Lower lobe of right lung (tissue), 2 donors: Measurements from ENCODE around the gene RAD51B. TPM values are rescaled to one million over a fixed set of nuclear protein-coding genes. Genes with fewer than 3 reads are reported as not detected.

ENCODE experiments used
- ATAC-seq, 2 donors: fragments of 200-7000 bp; cut with Tn5 transposase; one replicate each; pipeline ENCODE4 v1.9.1; 2020 to 2022; ENCODE audit warnings: mild to moderate bottlenecking in 2 of 2, moderate library complexity in 2 of 2
- DNase-seq: peaks from one replicate; pipeline ENCODE4 v3.0.0-alpha.2; 2020
- H3K27ac ChIP-seq: fragments of 200-600 bp; one replicate; pipeline ENCODE4 v1.8.0; 2022
- H3K27me3 ChIP-seq: fragments of 200-600 bp; one replicate; pipeline ENCODE4 v1.8.0; 2022; ENCODE audit warnings: low read depth
- H3K36me3 ChIP-seq: fragments of 200-600 bp; one replicate; pipeline ENCODE4 v1.8.0; 2022; ENCODE audit warnings: mild to moderate bottlenecking
- H3K4me1 ChIP-seq: fragments of 200-600 bp; one replicate; pipeline ENCODE4 v1.8.0; 2022
- H3K4me3 ChIP-seq: fragments of 200-600 bp; one replicate; pipeline ENCODE4 v1.8.0; 2022; ENCODE audit warnings: mild to moderate bottlenecking
- H3K9me3 ChIP-seq: fragments of 200-600 bp; one replicate; pipeline ENCODE4 v1.8.0; 2022
- intact Hi-C: fragments of 100-400 bp; cut with DNase I; formaldehyde crosslinking; loops from one replicate; pipeline ENCODE4 v1.11.0; 2022
- total RNA-seq: library from RNA; stranded (reverse); fragmentation: NEBNext Ultra II Directional; extraction: Animal tissue kit (Norgen Biotek cat#: 25700); gene quantifications from one replicate; pipeline ENCODE4 v1.2.1, GENCODE V29; 2021
- TF ChIP-seq, protein P1 (sequence below): fragments of 200-600 bp; IDR thresholded peaks from one replicate; pipeline ENCODE4 v1.8.0; 2022; ENCODE audit warnings: antibody characterized with exemption, mild to moderate bottlenecking
- donor health status: DM: no; HTN: yes; CAD: no; lungs with severe emphysema.

RAD51B gene
- total RNA-seq, 1 donor from 2014 or later: 22.2 TPM

DNA sequence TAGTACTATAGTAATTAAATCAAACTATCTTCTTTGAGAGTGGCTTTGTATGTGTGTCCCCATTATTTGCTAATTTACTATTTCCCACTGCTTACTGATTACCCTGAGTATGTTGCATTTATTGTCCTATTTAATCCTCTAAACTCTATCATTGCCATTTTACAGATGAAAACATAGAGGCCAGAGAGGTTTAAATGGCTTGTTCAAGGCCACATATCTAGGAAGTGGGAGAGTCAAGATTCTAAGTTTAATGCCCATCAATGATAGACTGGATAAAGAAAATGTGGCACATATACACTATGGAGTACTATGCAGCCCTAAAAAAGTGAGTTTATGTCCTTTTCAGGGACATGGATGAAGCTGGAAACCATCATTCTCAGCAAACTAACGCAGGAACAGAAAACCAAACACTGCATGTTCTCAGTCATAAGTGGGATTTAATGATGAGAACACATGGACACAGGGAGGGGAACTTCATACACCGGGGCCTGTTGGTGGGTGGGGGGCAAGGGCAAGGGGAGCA is 553.6 kb downstream of the RAD51B start:
- ATAC-seq (no peak), DNase-seq (no peak)
- no peak overlapping the region for H3K27ac ChIP-seq
- H3K9me3 ChIP-seq: no peaks in the 10 kb centered on the region
- no peaks in the 10 kb centered on the region for H3K36me3 ChIP-seq
- no peak overlapping the region for H3K4me3 ChIP-seq
- no peaks in the 10 kb centered on the region for H3K27me3 ChIP-seq
- H3K4me1 ChIP-seq: peaks cover 42% of the 10 kb centered on the region
- TF ChIP-seq, protein P1, sequence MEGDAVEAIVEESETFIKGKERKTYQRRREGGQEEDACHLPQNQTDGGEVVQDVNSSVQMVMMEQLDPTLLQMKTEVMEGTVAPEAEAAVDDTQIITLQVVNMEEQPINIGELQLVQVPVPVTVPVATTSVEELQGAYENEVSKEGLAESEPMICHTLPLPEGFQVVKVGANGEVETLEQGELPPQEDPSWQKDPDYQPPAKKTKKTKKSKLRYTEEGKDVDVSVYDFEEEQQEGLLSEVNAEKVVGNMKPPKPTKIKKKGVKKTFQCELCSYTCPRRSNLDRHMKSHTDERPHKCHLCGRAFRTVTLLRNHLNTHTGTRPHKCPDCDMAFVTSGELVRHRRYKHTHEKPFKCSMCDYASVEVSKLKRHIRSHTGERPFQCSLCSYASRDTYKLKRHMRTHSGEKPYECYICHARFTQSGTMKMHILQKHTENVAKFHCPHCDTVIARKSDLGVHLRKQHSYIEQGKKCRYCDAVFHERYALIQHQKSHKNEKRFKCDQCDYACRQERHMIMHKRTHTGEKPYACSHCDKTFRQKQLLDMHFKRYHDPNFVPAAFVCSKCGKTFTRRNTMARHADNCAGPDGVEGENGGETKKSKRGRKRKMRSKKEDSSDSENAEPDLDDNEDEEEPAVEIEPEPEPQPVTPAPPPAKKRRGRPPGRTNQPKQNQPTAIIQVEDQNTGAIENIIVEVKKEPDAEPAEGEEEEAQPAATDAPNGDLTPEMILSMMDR: no peak
- intact Hi-C loops: no loop called here

DNA sequence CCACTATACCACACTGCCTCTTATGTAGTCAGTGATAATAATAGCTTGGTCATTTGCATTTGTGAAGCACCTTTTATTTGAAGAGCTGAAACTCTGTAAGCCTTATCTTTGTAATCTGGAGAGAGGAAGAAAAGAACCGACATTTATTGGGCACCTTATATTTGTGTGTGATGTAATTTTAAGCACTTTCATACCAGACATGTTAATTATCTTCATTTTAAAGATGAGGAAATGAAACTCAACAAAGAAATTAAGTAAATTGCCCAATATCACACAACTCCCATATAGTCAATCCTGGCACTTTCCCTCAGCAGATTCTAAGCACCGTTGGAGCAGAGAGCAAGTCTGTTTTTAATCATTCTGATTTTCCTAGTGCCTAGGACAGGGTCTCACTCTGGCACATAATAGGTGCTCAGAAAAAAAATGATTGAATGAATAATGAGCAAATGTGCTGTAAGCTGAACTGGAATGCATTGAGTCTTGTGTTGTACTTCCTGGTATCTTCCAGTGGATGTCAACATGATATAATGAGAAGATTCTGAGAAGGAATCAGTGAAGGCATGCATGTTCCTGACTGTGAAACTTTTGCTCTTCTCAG is 554.4 kb downstream of the RAD51B start:
- no peaks in the 10 kb centered on the region for H3K9me3 ChIP-seq
- intact Hi-C loops: no loop called here
- peaks cover 49% of the 10 kb centered on the region for H3K4me1 ChIP-seq
- H3K27ac ChIP-seq: no peak overlapping the region
- H3K4me3 ChIP-seq: no peak overlapping the region
- TF ChIP-seq, protein P1: no peak
- DNase-seq (no peak), ATAC-seq (no peak)
- H3K36me3 ChIP-seq: no peaks in the 10 kb centered on the region
- no peaks in the 10 kb centered on the region for H3K27me3 ChIP-seq

DNA sequence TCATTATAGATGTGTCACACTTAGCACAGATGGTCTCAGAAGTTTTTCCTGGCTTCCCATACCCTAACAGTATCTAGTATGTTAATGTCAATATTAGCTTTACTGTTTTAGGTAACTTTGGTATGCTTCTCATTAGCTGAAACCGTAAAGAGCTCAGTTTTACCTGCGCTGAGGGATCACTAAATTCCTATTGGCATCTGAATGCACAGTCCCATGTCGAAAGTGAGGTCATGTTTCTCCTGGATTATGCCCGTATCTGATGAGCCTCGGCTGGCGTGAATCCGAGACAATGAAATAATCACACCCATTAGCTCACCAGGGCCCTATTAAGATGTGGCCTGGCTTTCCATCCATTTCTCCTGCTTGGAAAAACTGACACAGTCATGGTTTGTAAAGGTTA is 555.1 kb downstream of the RAD51B start:
- no peak overlapping the region for H3K27ac ChIP-seq
- TF ChIP-seq, protein P1: no peak
- no peaks in the 10 kb centered on the region for H3K9me3 ChIP-seq
- H3K4me3 ChIP-seq: no peak overlapping the region
- no peaks in the 10 kb centered on the region for H3K36me3 ChIP-seq
- no peak for ATAC-seq
- intact Hi-C loops: no loop called here
- H3K27me3 ChIP-seq: no peaks in the 10 kb centered on the region
- DNase-seq: no peak
- H3K4me1 ChIP-seq: peaks cover 49% of the 10 kb centered on the region

DNA sequence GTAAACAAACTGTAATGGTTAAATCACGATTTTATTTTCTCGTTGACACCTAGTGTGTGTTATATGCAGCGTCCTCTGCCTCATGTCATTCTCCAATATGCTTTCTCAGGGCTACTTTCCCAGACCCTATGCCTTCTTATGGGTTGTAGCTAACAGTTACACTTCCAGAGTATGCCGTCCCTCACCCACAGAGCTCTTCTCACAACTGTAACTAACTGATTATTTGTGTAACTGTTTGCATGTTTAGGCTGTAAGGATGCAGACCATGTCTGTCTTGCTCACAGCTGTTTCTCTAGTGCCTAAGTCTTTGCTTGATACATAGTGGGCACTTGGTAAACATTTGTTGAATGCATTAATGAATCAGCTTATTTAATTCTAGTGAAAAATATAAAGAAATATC is 555.8 kb downstream of the RAD51B start:
- intact Hi-C loops: no loop called here
- Histone ChIP-seq H3K9me3 (no peaks in the 10 kb centered on the region), H3K36me3 (no peaks in the 10 kb centered on the region), H3K27me3 (no peaks in the 10 kb centered on the region), H3K4me3 (no peak overlapping the region), H3K4me1 (peaks cover 50% of the 10 kb centered on the region), H3K27ac (no peak overlapping the region)
- DNase-seq (no peak), ATAC-seq (no peak)
- TF ChIP-seq, protein P1: no peak

DNA sequence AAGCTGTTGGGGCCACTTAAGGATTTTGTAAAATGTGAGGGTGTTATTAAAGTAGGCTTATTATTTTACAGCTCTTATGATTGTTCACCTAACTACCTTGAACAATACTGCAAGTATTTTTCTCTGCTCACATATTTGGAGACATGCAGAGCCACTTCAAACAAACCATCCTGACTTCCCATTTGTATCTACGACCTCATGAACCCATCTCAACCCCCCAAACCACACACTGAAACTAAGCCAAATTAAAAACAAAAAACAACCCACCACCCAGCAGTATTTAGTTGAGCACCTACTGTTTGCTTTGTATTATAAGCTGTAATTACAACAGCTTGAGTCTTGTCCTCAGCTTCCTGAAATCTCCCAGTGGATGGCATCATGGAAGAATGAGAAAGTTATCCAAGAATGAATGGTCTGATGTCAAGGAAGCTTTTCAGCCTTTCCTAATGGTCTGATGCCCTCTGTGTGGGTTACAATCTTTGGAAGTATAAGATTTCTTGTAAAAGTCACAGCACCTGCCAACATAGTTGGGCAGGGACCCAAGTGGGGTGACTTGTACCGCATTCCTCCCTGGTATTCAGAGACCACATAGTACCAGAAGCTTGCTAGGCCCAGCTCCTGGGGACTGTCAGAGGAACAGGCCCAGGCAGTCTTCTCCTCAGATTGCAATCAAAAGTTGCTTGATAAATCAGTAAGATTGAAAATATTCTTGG is 556.6 kb downstream of the RAD51B start:
- Histone ChIP-seq H3K9me3 (no peaks in the 10 kb centered on the region), H3K4me1 (peaks cover 53% of the 10 kb centered on the region), H3K36me3 (no peaks in the 10 kb centered on the region), H3K4me3 (no peak overlapping the region), H3K27me3 (no peaks in the 10 kb centered on the region), H3K27ac (peak overlapping the region; percentile 76)
- intact Hi-C loops: no loop called here
- no peak for ATAC-seq
- TF ChIP-seq, protein P1: no peak
- no peak for DNase-seq
